Liver (tissue), 9 donors: ENCODE results near the gene SOX4. TPM values are rescaled to one million over a fixed set of nuclear protein-coding genes. Genes with fewer than 3 reads are reported as not detected.

Experiments
- DNase-seq: peaks from one replicate; pipeline ENCODE4 v3.0.0-alpha.2; 2017; ENCODE audit warnings: low spot score
- H3K27ac ChIP-seq, 2 donors: one replicate each; pipeline ENCODE4 v1.7.0; 2013; ENCODE audit warnings: inconsistent platforms in 2 of 2, low read length in 2 of 2, control low read depth in 1 of 2, low read depth in 1 of 2, mild to moderate bottlenecking in 1 of 2
- H3K27me3 ChIP-seq, 4 donors: one replicate each; pipeline versions ENCODE4 v1.6.1 to v1.7.0; 2013; ENCODE audit warnings: low read length in 3 of 4, inconsistent platforms in 1 of 4, mild to moderate bottlenecking in 1 of 4, moderate library complexity in 1 of 4; ENCODE audit not compliant: control insufficient read depth in 4 of 4, insufficient read depth in 4 of 4
- H3K36me3 ChIP-seq, 4 donors: one replicate each; pipeline versions ENCODE4 v1.6.1 to v1.7.0; 2013; ENCODE audit warnings: low read length in 3 of 4, mild to moderate bottlenecking in 3 of 4, low read depth in 1 of 4, moderate library complexity in 1 of 4; ENCODE audit not compliant: control insufficient read depth in 4 of 4, insufficient read depth in 3 of 4
- H3K4me1 ChIP-seq, 4 donors: one replicate each; pipeline versions ENCODE4 v1.6.1 to v1.7.0; 2013; ENCODE audit warnings: low read length in 3 of 4, mild to moderate bottlenecking in 3 of 4, moderate library complexity in 1 of 4; ENCODE audit not compliant: control insufficient read depth in 4 of 4, insufficient read depth in 4 of 4
- H3K4me3 ChIP-seq, 3 donors: one replicate each; pipeline versions ENCODE4 v1.6.1 to v1.7.0; 2013; ENCODE audit warnings: low read length in 3 of 3, control low read depth in 1 of 3, low read depth in 1 of 3, mild to moderate bottlenecking in 1 of 3
- H3K9ac ChIP-seq, 2 donors: one replicate each; pipeline ENCODE4 v1.7.0; 2013; ENCODE audit warnings: low read length in 2 of 2, mild to moderate bottlenecking in 2 of 2, moderate library complexity in 2 of 2, control low read depth in 1 of 2, low read depth in 1 of 2
- H3K9me3 ChIP-seq, 4 donors: one replicate each; pipeline versions ENCODE4 v1.6.1 to v1.7.0; 2013; ENCODE audit warnings: low read length in 3 of 4; ENCODE audit not compliant: control insufficient read depth in 4 of 4
- EGR1 ChIP-seq, 2 donors: IDR thresholded peaks; 2 replicates each; pipeline ENCODE4 v1.6.1; 2016 to 2018; ENCODE audit warnings: antibody characterized with exemption in 2 of 2, low read depth in 2 of 2
- FOXA1 ChIP-seq: IDR thresholded peaks from 2 replicates; pipeline ENCODE4 v1.6.1; 2016; ENCODE audit warnings: antibody characterized with exemption
- FOXA2 ChIP-seq: IDR thresholded peaks from 2 replicates; pipeline ENCODE4 v1.6.1; 2016; ENCODE audit warnings: antibody characterized with exemption
- GABPA ChIP-seq, 2 donors: IDR thresholded peaks in 1 of 2; conservative IDR thresholded peaks in 1 of 2; 2 replicates each; pipeline ENCODE4 v1.6.1; 2016; ENCODE audit warnings: antibody characterized with exemption in 2 of 2, mild to moderate bottlenecking in 1 of 2, moderate library complexity in 1 of 2
- HNF4A ChIP-seq, 2 donors: conservative IDR thresholded peaks; 2 replicates each; pipeline ENCODE4 v1.6.1; 2016; ENCODE audit warnings: antibody characterized with exemption in 2 of 2, mild to moderate bottlenecking in 2 of 2
- HNF4G ChIP-seq: IDR thresholded peaks from 2 replicates; pipeline ENCODE4 v1.6.1; 2016; ENCODE audit warnings: antibody characterized with exemption
- JUND ChIP-seq, 2 donors: IDR thresholded peaks; 2 replicates each; pipeline ENCODE4 v1.6.1; 2016; ENCODE audit warnings: antibody characterized with exemption in 2 of 2
- NR2F2 ChIP-seq: IDR thresholded peaks from 2 replicates; pipeline ENCODE4 v1.6.1; 2016; ENCODE audit warnings: antibody characterized with exemption
- RAD21 ChIP-seq, 2 donors: IDR thresholded peaks; 2 replicates each; pipeline ENCODE4 v1.6.1; 2016; ENCODE audit warnings: antibody characterized with exemption in 2 of 2, mild to moderate bottlenecking in 2 of 2
- RXRA ChIP-seq, 2 donors: IDR thresholded peaks; 2 replicates each; pipeline ENCODE4 v1.6.1; 2017 to 2018; ENCODE audit warnings: antibody characterized with exemption in 2 of 2, mild to moderate bottlenecking in 1 of 2
- SP1 ChIP-seq: IDR thresholded peaks from 2 replicates; pipeline ENCODE4 v1.6.1; 2018; ENCODE audit warnings: antibody characterized with exemption, mild to moderate bottlenecking
- TAF1 ChIP-seq: conservative IDR thresholded peaks from 2 replicates; pipeline ENCODE4 v1.6.1; 2016; ENCODE audit warnings: antibody characterized with exemption, mild to moderate bottlenecking
- YY1 ChIP-seq: IDR thresholded peaks from 2 replicates; pipeline ENCODE4 v1.6.1; 2016; ENCODE audit warnings: antibody characterized with exemption, mild to moderate bottlenecking
- WGBS: extraction: QIAGEN DNeasy Blood & Tissue Kit; methylation state at CpG from one replicate; pipeline ENCODE4 v1.1.7; 2013; 5-methylcytosine and 5-hydroxymethylcytosine counted together
- polyA plus RNA-seq, 2 donors: library from polyadenylated mRNA; stranded (reverse) in 1 of 2; unstranded in 1 of 2; fragments of 200-250 nt in 1 of 2; fragments of >200 nt in 1 of 2; fragmentation: Nextera tagmentation in 1 of 2; extraction: Ambion mirVana in 1 of 2; gene quantifications; one replicate each; pipeline versions ENCODE4 v1.2.1 to v1.2.3, GENCODE V29; 2013 to 2015
- total RNA-seq, 2 donors: library from RNA; depleted of rRNA; stranded (reverse); fragments of >200 nt; gene quantifications; one replicate each; pipeline ENCODE4 v1.2.3, GENCODE V29; 2014
- TF ChIP-seq, protein P1 (sequence below): IDR thresholded peaks from 2 replicates; pipeline ENCODE4 v1.6.1; 2016; ENCODE audit warnings: antibody characterized with exemption
- TF ChIP-seq, protein P2 (sequence below): IDR thresholded peaks from 2 replicates; pipeline ENCODE4 v1.6.1; 2016; ENCODE audit warnings: antibody characterized with exemption
- TF ChIP-seq, protein P3 (sequence below): IDR thresholded peaks from 2 replicates; pipeline ENCODE4 v1.6.1; 2016; ENCODE audit warnings: antibody characterized with exemption, mild to moderate bottlenecking
- TF ChIP-seq, protein P4 (sequence below): fragments of 150-350 bp; IDR thresholded peaks from 2 replicates; pipeline ENCODE4 v1.5.1; 2017; ENCODE audit warnings: improper control_type of control experiment, low read depth, low read length; ENCODE audit not compliant: missing input control
- TF ChIP-seq, protein P5 (sequence below): IDR thresholded peaks from 2 replicates; pipeline ENCODE4 v1.6.1; 2016; ENCODE audit warnings: antibody characterized with exemption
- donor health status: healthy.
- donor health status: healthy.
- donor health status: healthy.
- donor health status: healthy.
- donor health status: healthy.

SOX4 gene
- total and polyA plus RNA-seq, 4 donors: 0.59 to 8.1 (median 0.95) TPM

DNA sequence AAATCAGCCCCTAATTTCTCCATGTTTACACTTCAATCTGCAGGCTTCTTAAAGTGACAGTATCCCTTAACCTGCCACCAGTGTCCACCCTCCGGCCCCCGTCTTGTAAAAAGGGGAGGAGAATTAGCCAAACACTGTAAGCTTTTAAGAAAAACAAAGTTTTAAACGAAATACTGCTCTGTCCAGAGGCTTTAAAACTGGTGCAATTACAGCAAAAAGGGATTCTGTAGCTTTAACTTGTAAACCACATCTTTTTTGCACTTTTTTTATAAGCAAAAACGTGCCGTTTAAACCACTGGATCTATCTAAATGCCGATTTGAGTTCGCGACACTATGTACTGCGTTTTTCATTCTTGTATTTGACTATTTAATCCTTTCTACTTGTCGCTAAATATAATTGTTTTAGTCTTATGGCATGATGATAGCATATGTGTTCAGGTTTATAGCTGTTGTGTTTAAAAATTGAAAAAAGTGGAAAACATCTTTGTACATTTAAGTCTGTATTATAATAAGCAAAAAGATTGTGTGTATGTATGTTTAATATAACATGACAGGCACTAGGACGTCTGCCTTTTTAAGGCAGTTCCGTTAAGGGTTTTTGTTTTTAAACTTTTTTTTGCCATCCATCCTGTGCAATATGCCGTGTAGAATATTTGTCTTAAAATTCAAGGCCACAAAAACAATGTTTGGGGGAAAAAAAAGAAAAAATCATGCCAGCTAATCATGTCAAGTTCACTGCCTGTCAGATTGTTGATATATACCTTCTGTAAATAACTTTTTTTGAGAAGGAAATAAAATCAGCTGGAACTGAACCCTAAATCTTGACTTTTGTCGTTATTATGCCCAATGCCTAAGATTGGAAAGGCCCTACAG lies 4.5 kb downstream of the SOX4 start:
- Histone ChIP-seq H3K36me3 (no peaks in the 10 kb centered on the region), H3K4me1 (peaks cover 6 to 32% (median 21%) of the 10 kb centered on the region in 4 donors), H3K9me3 (no peaks in the 10 kb centered on the region), H3K9ac (peak overlapping the region in 1 of 2 donors; percentile 60), H3K27ac (no peak overlapping the region), H3K27me3 (no peaks in the 10 kb centered on the region), H3K4me3 (peak overlapping the region in 2 of 3 donors; percentile 22 to 34)
- DNase-seq: no peak
- 43% methylated on average over 14 of the region's 14 CpGs for WGBS
- TF ChIP-seq, protein P1, sequence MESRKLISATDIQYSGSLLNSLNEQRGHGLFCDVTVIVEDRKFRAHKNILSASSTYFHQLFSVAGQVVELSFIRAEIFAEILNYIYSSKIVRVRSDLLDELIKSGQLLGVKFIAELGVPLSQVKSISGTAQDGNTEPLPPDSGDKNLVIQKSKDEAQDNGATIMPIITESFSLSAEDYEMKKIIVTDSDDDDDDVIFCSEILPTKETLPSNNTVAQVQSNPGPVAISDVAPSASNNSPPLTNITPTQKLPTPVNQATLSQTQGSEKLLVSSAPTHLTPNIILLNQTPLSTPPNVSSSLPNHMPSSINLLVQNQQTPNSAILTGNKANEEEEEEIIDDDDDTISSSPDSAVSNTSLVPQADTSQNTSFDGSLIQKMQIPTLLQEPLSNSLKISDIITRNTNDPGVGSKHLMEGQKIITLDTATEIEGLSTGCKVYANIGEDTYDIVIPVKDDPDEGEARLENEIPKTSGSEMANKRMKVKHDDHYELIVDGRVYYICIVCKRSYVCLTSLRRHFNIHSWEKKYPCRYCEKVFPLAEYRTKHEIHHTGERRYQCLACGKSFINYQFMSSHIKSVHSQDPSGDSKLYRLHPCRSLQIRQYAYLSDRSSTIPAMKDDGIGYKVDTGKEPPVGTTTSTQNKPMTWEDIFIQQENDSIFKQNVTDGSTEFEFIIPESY: no peak
- TF ChIP-seq FOXA1: no peak
- no peak for TF ChIP-seq TAF1
- TF ChIP-seq RXRA (IDR thresholded peaks at IDR 0.05): no peak
- TF ChIP-seq NR2F2: no peak
- no peak for TF ChIP-seq JUND (IDR thresholded peaks at IDR 0.05)
- TF ChIP-seq, protein P2, sequence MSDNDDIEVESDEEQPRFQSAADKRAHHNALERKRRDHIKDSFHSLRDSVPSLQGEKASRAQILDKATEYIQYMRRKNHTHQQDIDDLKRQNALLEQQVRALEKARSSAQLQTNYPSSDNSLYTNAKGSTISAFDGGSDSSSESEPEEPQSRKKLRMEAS: no peak
- TF ChIP-seq HNF4G: no peak
- TF ChIP-seq SP1: no peak
- TF ChIP-seq EGR1 (IDR thresholded peaks at IDR 0.05; ENCODE audit: low read depth in 2 of 2): no peak
- TF ChIP-seq YY1: no peak
- TF ChIP-seq, protein P3, sequence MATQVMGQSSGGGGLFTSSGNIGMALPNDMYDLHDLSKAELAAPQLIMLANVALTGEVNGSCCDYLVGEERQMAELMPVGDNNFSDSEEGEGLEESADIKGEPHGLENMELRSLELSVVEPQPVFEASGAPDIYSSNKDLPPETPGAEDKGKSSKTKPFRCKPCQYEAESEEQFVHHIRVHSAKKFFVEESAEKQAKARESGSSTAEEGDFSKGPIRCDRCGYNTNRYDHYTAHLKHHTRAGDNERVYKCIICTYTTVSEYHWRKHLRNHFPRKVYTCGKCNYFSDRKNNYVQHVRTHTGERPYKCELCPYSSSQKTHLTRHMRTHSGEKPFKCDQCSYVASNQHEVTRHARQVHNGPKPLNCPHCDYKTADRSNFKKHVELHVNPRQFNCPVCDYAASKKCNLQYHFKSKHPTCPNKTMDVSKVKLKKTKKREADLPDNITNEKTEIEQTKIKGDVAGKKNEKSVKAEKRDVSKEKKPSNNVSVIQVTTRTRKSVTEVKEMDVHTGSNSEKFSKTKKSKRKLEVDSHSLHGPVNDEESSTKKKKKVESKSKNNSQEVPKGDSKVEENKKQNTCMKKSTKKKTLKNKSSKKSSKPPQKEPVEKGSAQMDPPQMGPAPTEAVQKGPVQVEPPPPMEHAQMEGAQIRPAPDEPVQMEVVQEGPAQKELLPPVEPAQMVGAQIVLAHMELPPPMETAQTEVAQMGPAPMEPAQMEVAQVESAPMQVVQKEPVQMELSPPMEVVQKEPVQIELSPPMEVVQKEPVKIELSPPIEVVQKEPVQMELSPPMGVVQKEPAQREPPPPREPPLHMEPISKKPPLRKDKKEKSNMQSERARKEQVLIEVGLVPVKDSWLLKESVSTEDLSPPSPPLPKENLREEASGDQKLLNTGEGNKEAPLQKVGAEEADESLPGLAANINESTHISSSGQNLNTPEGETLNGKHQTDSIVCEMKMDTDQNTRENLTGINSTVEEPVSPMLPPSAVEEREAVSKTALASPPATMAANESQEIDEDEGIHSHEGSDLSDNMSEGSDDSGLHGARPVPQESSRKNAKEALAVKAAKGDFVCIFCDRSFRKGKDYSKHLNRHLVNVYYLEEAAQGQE: no peak
- TF ChIP-seq, protein P4, sequence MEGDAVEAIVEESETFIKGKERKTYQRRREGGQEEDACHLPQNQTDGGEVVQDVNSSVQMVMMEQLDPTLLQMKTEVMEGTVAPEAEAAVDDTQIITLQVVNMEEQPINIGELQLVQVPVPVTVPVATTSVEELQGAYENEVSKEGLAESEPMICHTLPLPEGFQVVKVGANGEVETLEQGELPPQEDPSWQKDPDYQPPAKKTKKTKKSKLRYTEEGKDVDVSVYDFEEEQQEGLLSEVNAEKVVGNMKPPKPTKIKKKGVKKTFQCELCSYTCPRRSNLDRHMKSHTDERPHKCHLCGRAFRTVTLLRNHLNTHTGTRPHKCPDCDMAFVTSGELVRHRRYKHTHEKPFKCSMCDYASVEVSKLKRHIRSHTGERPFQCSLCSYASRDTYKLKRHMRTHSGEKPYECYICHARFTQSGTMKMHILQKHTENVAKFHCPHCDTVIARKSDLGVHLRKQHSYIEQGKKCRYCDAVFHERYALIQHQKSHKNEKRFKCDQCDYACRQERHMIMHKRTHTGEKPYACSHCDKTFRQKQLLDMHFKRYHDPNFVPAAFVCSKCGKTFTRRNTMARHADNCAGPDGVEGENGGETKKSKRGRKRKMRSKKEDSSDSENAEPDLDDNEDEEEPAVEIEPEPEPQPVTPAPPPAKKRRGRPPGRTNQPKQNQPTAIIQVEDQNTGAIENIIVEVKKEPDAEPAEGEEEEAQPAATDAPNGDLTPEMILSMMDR: no peak
- TF ChIP-seq, protein P5, sequence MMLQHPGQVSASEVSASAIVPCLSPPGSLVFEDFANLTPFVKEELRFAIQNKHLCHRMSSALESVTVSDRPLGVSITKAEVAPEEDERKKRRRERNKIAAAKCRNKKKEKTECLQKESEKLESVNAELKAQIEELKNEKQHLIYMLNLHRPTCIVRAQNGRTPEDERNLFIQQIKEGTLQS: no peak
- TF ChIP-seq RAD21 (IDR thresholded peaks at IDR 0.05): no peak
- TF ChIP-seq GABPA (IDR thresholded peaks at IDR 0.05 in 1 of 2, conservative IDR thresholded peaks at IDR 0.05 in 1 of 2): no peak
- no peak for TF ChIP-seq FOXA2
- TF ChIP-seq HNF4A (conservative IDR thresholded peaks at IDR 0.05): no peak
